ENCODE data around the gene GNAZ. TPM values are rescaled to one million over a fixed set of nuclear protein-coding genes. Genes with fewer than 3 reads are reported as not detected.
A peak's percentile ranks its signal among the peaks of the same experiment; 100 is the strongest.

The GNAZ gene
- total and polyA plus RNA-seq, 7 experiments from 2014 or later, result 0.12 to 2.0 (median 0.31) TPM; not detected in 3

DNA sequence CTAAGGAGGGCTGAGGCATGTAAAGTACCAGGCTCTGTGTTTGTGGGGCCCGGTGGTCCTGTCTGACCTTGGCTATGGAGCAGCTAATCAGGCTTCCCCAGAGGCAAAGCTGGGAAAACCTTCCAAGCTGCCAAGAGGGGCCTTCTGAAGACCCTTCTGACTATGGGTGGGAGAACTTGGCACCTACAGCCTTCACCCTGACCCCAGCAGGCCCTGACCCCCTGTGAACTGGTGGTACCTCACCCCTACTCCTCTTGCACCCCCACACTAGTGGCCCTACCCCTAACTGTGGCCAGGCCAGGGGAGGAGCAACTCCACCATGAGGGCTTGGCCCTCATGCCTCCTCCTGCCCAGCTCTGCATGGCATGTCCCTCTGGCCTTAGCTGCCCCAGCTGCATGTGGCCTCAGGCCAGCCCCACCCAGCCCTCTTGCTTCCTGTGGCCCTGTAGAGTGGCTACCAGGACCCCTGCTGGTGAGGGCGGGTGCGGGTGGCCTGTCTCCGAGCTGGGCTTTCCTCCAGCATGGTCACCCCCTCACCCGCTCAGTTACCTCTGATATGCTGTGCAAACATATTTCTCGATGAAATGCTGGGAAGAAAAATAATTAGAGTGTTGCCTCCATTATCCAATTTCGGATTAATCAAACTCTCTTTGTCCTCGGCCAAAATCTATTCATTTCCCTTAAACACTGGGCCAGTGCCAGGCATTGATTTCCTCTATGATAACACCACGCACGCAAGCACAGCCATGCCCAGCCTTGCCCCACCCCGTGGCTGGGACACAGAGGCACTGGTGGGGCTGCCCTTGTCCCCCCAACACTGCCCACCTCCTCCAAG, 7.5 kb downstream of the GNAZ start:
- no peak overlapping the region for H3K4me3 ChIP-seq (ENCODE audit: low read length)
- no peak for ATAC-seq
- Mint-ChIP-seq H3K9me3 (no peaks in the 10 kb centered on the region), H3K36me3 (no peaks in the 10 kb centered on the region), H3K4me3 (no peak overlapping the region), H3K27ac (no peak overlapping the region), H3K27me3 (peaks cover 0 to 15% (median 7%) of the 10 kb centered on the region in 5 donors), H3K4me1 (peaks cover 0 to 4% (median 0%) of the 10 kb centered on the region in 7 donors)
- H3K4me1 ChIP-seq (ENCODE audit: control insufficient read depth in 2 of 2, insufficient read depth in 2 of 2, low read length in 2 of 2), result no peaks in the 10 kb centered on the region
- no peak for DNase-seq
- H3K36me3 ChIP-seq (ENCODE audit: control insufficient read depth in 2 of 3, insufficient read depth in 3 of 3, low read length in 3 of 3), result no peaks in the 10 kb centered on the region
- no peaks in the 10 kb centered on the region for H3K9me3 ChIP-seq (ENCODE audit: control insufficient read depth in 2 of 3, low read length in 3 of 3)
- CTCF ChIA-PET, result no interaction called here
- intact Hi-C loops (cut with micrococcal nuclease), result no loop called here
- H3K27me3 ChIP-seq (ENCODE audit: control insufficient read depth in 2 of 2, insufficient read depth in 2 of 2, low read length in 2 of 2), result no peaks in the 10 kb centered on the region
- POLR2A ChIA-PET, result interaction anchor here (0.5 kb wide), 1 partner anchor 87 kb away, joined by 3 read pairs; no protein-coding TSS in a partner anchor
- H3K27ac ChIP-seq (ENCODE audit: low read depth, low read length), result no peak overlapping the region

GRCh38 chr22:23078462-23078787, 8.1 kb downstream of the GNAZ start:
- intact Hi-C loops (cut with micrococcal nuclease), result no loop called here
- Mint-ChIP-seq H3K27ac (no peak overlapping the region), H3K4me3 (no peak overlapping the region), H3K36me3 (no peaks in the 10 kb centered on the region), H3K27me3 (peaks cover 0 to 17% (median 5%) of the 10 kb centered on the region in 5 donors), H3K9me3 (no peaks in the 10 kb centered on the region), H3K4me1 (peaks cover 0 to 4% (median 0%) of the 10 kb centered on the region in 7 donors)
- H3K27ac ChIP-seq (ENCODE audit: low read depth, low read length), result no peak overlapping the region
- DNase-seq (no peak), ATAC-seq (no peak)
- no peak overlapping the region for H3K4me3 ChIP-seq (ENCODE audit: low read length)
- no peaks in the 10 kb centered on the region for H3K27me3 ChIP-seq (ENCODE audit: control insufficient read depth in 2 of 2, insufficient read depth in 2 of 2, low read length in 2 of 2)
- no peaks in the 10 kb centered on the region for H3K4me1 ChIP-seq (ENCODE audit: control insufficient read depth in 2 of 2, insufficient read depth in 2 of 2, low read length in 2 of 2)
- POLR2A ChIA-PET, result interaction anchor here (0.5 kb wide), 1 partner anchor 87 kb away, joined by 3 read pairs; no protein-coding TSS in a partner anchor
- no peaks in the 10 kb centered on the region for H3K9me3 ChIP-seq (ENCODE audit: control insufficient read depth in 2 of 3, low read length in 3 of 3)
- H3K36me3 ChIP-seq (ENCODE audit: control insufficient read depth in 2 of 3, insufficient read depth in 3 of 3, low read length in 3 of 3), result no peaks in the 10 kb centered on the region
- CTCF ChIA-PET, result no interaction called here

- no peak for DNase-seq
- Mint-ChIP-seq H3K27ac (peak overlapping the region in 3 of 9 donors; percentile 1 to 62 (median 19)), H3K27me3 (peaks cover 0 to 10% (median 3%) of the 10 kb centered on the region in 5 donors), H3K9me3 (no peaks in the 10 kb centered on the region), H3K4me1 (peaks cover 0 to 4% (median 0%) of the 10 kb centered on the region in 7 donors), H3K36me3 (no peaks in the 10 kb centered on the region), H3K4me3 (no peak overlapping the region)
- Histone ChIP-seq H3K27me3 (ENCODE audit: control insufficient read depth in 2 of 2, insufficient read depth in 2 of 2, low read length in 2 of 2) (no peaks in the 10 kb centered on the region), H3K27ac (ENCODE audit: low read depth, low read length) (no peak overlapping the region), H3K9me3 (ENCODE audit: control insufficient read depth in 2 of 3, low read length in 3 of 3) (no peaks in the 10 kb centered on the region), H3K4me1 (ENCODE audit: control insufficient read depth in 2 of 2, insufficient read depth in 2 of 2, low read length in 2 of 2) (no peaks in the 10 kb centered on the region), H3K4me3 (ENCODE audit: low read length) (no peak overlapping the region), H3K36me3 (ENCODE audit: control insufficient read depth in 2 of 3, insufficient read depth in 3 of 3, low read length in 3 of 3) (no peaks in the 10 kb centered on the region)
- POLR2A ChIA-PET, result no interaction called here
- intact Hi-C loops (cut with micrococcal nuclease), result no loop called here
- ATAC-seq, result no peak
- CTCF ChIA-PET, result no interaction called here
Observed at GRCh38 chr22:23079240-23079768, 9.0 kb downstream of the GNAZ start.

GRCh38 chr22:23079814-23080521, 9.6 kb downstream of the GNAZ start:
- intact Hi-C loops (cut with micrococcal nuclease), result no loop called here
- Mint-ChIP-seq H3K27me3 (peaks cover 0 to 10% (median 0%) of the 10 kb centered on the region in 5 donors), H3K36me3 (no peaks in the 10 kb centered on the region), H3K4me3 (no peak overlapping the region), H3K9me3 (no peaks in the 10 kb centered on the region), H3K27ac (peak overlapping the region in 2 of 9 donors; percentile 19 to 62), H3K4me1 (peaks cover 0 to 4% (median 0%) of the 10 kb centered on the region in 7 donors)
- Histone ChIP-seq H3K27ac (ENCODE audit: low read depth, low read length) (no peak overlapping the region), H3K36me3 (ENCODE audit: control insufficient read depth in 2 of 3, insufficient read depth in 3 of 3, low read length in 3 of 3) (no peaks in the 10 kb centered on the region), H3K4me3 (ENCODE audit: low read length) (no peak overlapping the region), H3K9me3 (ENCODE audit: control insufficient read depth in 2 of 3, low read length in 3 of 3) (no peaks in the 10 kb centered on the region), H3K27me3 (ENCODE audit: control insufficient read depth in 2 of 2, insufficient read depth in 2 of 2, low read length in 2 of 2) (no peaks in the 10 kb centered on the region), H3K4me1 (ENCODE audit: control insufficient read depth in 2 of 2, insufficient read depth in 2 of 2, low read length in 2 of 2) (no peaks in the 10 kb centered on the region)
- ChIA-PET POLR2A (no interaction called here), CTCF (no interaction called here)
- no peak for ATAC-seq
- DNase-seq, result no peak

DNA sequence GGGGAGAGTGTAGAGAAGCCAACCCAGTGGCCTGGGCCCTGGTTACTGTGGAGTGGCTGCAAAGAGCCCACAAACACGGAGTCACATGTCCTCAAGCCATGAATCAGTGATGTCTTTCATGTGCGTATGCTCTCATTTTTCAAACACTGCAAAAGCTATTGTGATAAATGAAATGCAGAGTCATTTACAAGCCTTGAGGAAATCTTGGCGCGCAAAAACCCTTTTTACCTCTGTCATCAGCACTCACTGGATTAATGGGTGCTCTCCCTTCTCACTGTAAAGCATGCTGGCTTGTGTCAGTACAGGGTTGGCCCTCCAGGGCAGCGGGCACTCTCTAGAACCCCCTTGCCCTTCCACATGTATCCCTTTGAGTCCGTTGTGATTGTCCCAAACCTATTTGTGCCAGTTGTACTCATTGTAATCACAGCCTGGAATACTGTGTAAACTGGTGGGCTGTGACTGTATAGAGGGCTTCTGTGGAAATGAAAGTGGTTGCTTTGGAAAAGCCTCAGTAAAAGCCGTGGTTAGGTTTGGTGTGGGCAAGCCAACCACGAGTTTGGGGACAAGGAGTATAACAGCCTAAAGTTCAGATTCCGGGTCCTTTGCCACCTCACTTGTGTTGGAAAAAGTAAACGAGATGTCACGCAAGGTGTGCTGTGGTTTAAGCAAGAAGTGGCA, 10.4 kb downstream of the GNAZ start:
- ChIA-PET CTCF (no interaction called here), POLR2A (no interaction called here)
- Mint-ChIP-seq H3K4me3 (no peak overlapping the region), H3K9me3 (no peaks in the 10 kb centered on the region), H3K4me1 (peaks cover 0 to 4% (median 0%) of the 10 kb centered on the region in 7 donors), H3K36me3 (no peaks in the 10 kb centered on the region), H3K27ac (no peak overlapping the region), H3K27me3 (peaks cover 0 to 10% (median 2%) of the 10 kb centered on the region in 5 donors)
- intact Hi-C loops (cut with micrococcal nuclease), result no loop called here
- no peak overlapping the region for H3K4me3 ChIP-seq (ENCODE audit: low read length)
- no peaks in the 10 kb centered on the region for H3K4me1 ChIP-seq (ENCODE audit: control insufficient read depth in 2 of 2, insufficient read depth in 2 of 2, low read length in 2 of 2)
- H3K9me3 ChIP-seq (ENCODE audit: control insufficient read depth in 2 of 3, low read length in 3 of 3), result no peaks in the 10 kb centered on the region
- H3K36me3 ChIP-seq (ENCODE audit: control insufficient read depth in 2 of 3, insufficient read depth in 3 of 3, low read length in 3 of 3), result no peaks in the 10 kb centered on the region
- no peaks in the 10 kb centered on the region for H3K27me3 ChIP-seq (ENCODE audit: control insufficient read depth in 2 of 2, insufficient read depth in 2 of 2, low read length in 2 of 2)
- no peak for DNase-seq
- no peak for ATAC-seq
- H3K27ac ChIP-seq (ENCODE audit: low read depth, low read length), result no peak overlapping the region

DNA sequence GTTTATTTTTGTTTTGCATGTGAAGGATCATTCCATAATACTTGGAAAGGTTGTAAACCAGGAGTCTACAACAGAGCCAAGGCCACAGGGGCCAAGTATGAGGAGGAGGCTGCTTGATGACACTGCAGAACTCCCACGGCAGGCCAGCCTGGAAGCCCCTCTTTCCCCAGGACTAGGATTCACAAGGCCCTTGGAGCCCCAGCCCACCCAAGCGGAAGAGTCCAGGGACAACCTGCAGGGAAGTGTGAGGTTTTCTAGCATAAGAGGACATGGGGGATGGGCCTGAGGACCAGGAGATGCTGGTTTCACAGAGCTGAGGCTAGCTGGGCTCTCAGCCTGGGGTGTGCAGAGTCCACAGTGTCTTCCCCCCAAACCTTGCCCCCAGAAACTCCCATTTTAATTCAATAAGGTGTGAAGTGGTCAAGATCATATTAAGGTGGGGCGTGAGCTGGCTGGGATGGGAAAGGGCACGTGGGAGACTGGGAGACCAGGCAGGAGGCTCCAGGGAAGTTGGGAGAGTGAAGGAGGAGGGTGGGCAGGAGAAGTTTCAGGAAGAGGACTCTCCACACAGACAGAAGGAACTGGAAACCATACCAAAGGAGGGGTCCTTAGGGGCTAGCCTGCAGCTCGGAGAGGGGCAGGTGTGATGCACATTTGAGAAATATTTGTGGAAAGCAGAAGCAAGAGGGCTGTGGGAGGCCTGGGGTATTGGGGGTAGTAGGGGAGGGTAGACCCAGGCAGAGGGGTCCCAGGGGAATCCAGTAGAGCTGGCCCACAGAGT, 12.4 kb downstream of the GNAZ start:
- H3K4me3 Mint-ChIP-seq, result no peak overlapping the region
- Histone ChIP-seq H3K4me3 (ENCODE audit: low read length) (no peak overlapping the region), H3K4me1 (ENCODE audit: control insufficient read depth in 2 of 2, insufficient read depth in 2 of 2, low read length in 2 of 2) (no peaks in the 10 kb centered on the region), H3K9me3 (ENCODE audit: control insufficient read depth in 2 of 3, low read length in 3 of 3) (no peaks in the 10 kb centered on the region), H3K27me3 (ENCODE audit: control insufficient read depth in 2 of 2, insufficient read depth in 2 of 2, low read length in 2 of 2) (no peaks in the 10 kb centered on the region), H3K27ac (ENCODE audit: low read depth, low read length) (no peak overlapping the region), H3K36me3 (ENCODE audit: control insufficient read depth in 2 of 3, insufficient read depth in 3 of 3, low read length in 3 of 3) (no peaks in the 10 kb centered on the region)
- ATAC-seq, result no peak
- no peaks in the 10 kb centered on the region for H3K9me3 Mint-ChIP-seq
- intact Hi-C loops (cut with micrococcal nuclease), result no loop called here
- H3K27me3 Mint-ChIP-seq, result peaks cover 0 to 10% (median 4%) of the 10 kb centered on the region in 5 donors
- ChIA-PET POLR2A (no interaction called here), CTCF (no interaction called here)
- no peak overlapping the region for H3K27ac Mint-ChIP-seq
- H3K4me1 Mint-ChIP-seq, result peaks cover 0 to 4% (median 3%) of the 10 kb centered on the region in 7 donors
- no peak for DNase-seq
- no peaks in the 10 kb centered on the region for H3K36me3 Mint-ChIP-seq

Data from naive thymus-derived CD4-positive, alpha-beta T cell (primary cell).